Measurements from ENCODE around the gene ORAI3. TPM values are rescaled to one million over a fixed set of nuclear protein-coding genes. Genes with fewer than 3 reads are reported as not detected.
A peak's percentile ranks its signal among the peaks of the same experiment; 100 is the strongest.

The ORAI3 gene
- total RNA-seq, 1 donor from 2014 or later: 27.0 TPM

DNA sequence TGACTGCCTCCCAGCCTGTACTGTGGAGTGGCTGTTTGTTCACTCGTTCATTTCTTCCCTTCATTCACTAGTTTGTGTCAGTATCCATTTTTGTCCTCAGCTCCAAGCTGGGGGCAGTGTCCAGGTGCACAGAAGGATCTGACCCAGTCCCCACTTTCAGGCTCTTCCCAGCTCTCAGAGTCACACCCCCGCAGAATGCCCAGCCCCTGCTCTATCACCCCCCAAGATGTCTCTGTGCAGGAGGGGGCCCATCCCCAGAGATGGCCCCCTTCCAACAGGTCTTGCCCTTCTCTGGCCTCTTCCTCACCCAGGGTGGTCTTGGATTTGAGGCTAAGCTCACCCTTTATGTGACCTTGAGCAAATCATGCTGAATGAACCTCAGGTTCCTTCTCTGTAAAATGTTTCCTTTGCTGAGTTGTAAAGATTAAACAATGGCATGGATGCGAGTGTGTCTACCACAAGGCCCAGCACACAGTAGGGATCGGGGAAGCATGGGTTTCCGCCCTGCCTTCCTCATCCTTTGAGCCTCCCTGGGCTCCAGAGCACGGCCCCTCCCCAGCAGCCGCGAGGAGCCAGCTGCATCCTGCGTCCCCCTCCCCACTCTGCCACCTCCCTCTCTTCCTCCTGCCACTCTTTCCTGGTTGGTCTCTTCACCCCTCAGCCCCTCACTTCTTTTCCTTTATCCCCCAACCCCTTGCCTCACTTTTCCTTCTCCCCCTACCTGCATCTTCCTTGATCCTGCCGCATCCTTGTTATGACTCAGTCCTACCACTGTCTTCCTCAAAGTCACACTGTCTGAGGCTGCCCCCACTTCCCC, 22.7 kb upstream of the ORAI3 start:
- Histone ChIP-seq H3K36me3 (peaks cover 0 to 8% of the 10 kb centered on the region in 2 donors), H3K4me1 (peaks cover 35% of the 10 kb centered on the region), H3K27ac (no peak overlapping the region), H3K4me3 (no peak overlapping the region), H3K9me3 (no peaks in the 10 kb centered on the region), H3K27me3 (no peaks in the 10 kb centered on the region)
- TF ChIP-seq POLR2AphosphoS5 (IDR thresholded peaks at IDR 0.05; ENCODE audit: insufficient read depth in 1 of 2, low read depth in 1 of 2) (no peak), POLR2A (IDR thresholded peaks at IDR 0.05) (no peak)
- TF ChIP-seq, protein P1, sequence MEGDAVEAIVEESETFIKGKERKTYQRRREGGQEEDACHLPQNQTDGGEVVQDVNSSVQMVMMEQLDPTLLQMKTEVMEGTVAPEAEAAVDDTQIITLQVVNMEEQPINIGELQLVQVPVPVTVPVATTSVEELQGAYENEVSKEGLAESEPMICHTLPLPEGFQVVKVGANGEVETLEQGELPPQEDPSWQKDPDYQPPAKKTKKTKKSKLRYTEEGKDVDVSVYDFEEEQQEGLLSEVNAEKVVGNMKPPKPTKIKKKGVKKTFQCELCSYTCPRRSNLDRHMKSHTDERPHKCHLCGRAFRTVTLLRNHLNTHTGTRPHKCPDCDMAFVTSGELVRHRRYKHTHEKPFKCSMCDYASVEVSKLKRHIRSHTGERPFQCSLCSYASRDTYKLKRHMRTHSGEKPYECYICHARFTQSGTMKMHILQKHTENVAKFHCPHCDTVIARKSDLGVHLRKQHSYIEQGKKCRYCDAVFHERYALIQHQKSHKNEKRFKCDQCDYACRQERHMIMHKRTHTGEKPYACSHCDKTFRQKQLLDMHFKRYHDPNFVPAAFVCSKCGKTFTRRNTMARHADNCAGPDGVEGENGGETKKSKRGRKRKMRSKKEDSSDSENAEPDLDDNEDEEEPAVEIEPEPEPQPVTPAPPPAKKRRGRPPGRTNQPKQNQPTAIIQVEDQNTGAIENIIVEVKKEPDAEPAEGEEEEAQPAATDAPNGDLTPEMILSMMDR (IDR thresholded peaks at IDR 0.05): no peak
- DNase-seq (ENCODE audit: extremely low spot score in 2 of 2): no peak
- intact Hi-C loops (cut with DNase I): no loop called here

DNA sequence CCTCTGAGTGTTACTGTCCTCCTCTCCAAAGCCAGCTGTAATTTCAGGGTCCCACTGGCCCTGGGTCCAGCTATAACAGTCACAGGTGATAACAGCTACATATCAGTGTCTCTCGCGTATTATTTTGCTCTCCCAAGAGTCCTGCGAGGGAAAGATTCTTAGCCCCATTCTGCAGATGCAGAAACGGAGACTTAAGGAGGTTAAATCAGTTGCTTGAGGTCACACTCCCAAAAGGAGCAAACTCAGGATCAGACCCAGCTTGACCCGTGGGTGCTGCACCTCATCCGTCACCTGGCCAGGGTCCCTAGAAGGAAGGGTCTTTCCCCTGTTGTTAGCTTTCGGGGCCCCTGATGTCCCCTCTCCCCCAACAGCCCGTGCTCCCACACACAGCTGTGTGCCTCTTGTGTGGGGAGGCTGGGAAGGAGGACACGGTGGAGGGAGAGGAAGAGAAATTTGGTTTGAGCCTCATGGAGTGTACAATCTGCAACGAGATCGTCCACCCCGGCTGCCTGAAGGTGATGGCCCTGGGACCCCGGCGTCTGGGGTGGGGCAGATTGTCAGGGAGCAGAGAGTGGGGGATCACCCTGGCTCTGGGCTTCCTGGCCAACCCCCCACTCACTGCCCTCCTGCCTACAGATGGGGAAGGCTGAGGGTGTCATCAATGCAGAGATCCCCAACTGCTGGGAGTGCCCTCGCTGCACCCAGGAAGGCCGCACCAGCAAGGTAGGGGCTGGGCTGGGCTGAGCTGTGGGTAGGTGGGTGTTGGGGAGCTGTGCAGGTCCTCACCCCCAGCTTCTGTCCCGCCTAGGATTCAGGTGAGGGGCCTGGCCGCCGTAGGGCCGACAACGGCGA, 21.7 kb upstream of the ORAI3 start:
- intact Hi-C loops (cut with DNase I): no loop called here
- H3K4me1 ChIP-seq: peaks cover 28% of the 10 kb centered on the region
- H3K36me3 ChIP-seq: peaks cover 3 to 8% of the 10 kb centered on the region in 2 donors

DNA sequence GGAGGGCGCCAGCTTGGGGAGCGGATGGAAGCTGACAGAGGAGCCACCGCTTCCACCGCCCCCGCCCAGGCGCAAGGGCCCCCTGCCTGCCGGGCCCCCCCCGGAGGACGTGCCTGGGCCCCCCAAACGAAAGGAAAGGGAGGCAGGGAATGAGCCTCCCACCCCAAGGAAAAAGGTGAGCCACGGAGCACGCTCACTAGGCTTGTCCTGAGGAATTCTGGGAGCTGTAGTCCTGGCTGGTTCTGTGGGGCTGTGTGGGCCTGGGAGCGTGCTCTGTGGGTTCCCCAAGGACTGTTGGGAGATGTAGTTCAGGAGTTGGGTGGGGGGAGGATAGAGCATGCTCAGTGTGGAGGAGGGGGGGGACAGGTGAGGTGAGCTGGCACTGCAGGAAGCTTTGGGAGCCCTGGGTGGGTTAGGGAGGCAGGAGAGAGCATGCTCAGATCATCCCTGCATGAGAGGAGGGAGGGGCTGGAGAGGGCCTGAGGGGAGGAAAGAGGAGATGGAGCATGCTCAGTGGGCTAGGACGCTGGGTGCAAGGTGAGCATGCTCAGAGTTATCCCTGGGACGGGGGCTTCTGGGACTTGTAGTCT, 21.0 kb upstream of the ORAI3 start:
- DNase-seq (ENCODE audit: extremely low spot score in 2 of 2): no peak
- Histone ChIP-seq H3K4me1 (peaks cover 28% of the 10 kb centered on the region), H3K27ac (peak overlapping the region; percentile 59), H3K9me3 (no peaks in the 10 kb centered on the region), H3K36me3 (peaks cover 3 to 8% of the 10 kb centered on the region in 2 donors), H3K27me3 (no peaks in the 10 kb centered on the region), H3K4me3 (no peak overlapping the region)
- TF ChIP-seq POLR2AphosphoS5 (IDR thresholded peaks at IDR 0.05; ENCODE audit: insufficient read depth in 1 of 2, low read depth in 1 of 2) (peak in 1 of 2 donors; percentile 34), POLR2A (IDR thresholded peaks at IDR 0.05) (no peak)
- TF ChIP-seq, protein P1 (IDR thresholded peaks at IDR 0.05): no peak
- intact Hi-C loops (cut with DNase I): no loop called here

More for the DNA sequence above, 21.7 kb upstream of the ORAI3 start:
- no peak for DNase-seq (ENCODE audit: extremely low spot score in 2 of 2)
- Histone ChIP-seq H3K9me3 (no peaks in the 10 kb centered on the region), H3K27ac (peak overlapping the region; percentile 59), H3K27me3 (no peaks in the 10 kb centered on the region), H3K4me3 (no peak overlapping the region)
- TF ChIP-seq, protein P1 (IDR thresholded peaks at IDR 0.05): no peak
- TF ChIP-seq POLR2A (IDR thresholded peaks at IDR 0.05): no peak
- TF ChIP-seq POLR2AphosphoS5 (IDR thresholded peaks at IDR 0.05; ENCODE audit: insufficient read depth in 1 of 2, low read depth in 1 of 2): no peak

DNA sequence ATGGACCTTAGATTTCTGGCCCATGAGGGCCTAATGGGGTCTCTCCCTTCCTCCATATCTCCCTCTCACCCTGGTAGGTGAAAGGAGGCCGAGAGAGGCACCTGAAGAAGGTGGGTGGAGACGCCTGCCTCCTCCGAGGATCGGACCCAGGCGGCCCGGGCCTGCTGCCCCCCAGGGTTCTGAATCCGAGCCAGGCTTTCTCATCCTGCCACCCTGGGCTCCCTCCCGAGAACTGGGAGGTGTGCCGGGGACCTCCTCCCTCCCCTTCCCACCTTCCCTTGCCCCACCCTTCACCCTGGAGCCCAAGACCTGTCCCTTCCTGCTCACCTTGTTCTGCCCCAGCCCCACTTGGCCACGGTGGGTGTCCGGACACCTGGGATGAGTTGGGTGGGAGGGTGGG, 20.5 kb upstream of the ORAI3 start:
- peaks cover 28% of the 10 kb centered on the region for H3K4me1 ChIP-seq
- no peaks in the 10 kb centered on the region for H3K27me3 ChIP-seq
- H3K36me3 ChIP-seq: peaks cover 3 to 8% of the 10 kb centered on the region in 2 donors
- no peak overlapping the region for H3K4me3 ChIP-seq
- intact Hi-C loops (cut with DNase I): no loop called here
- peak overlapping the region; percentile 59 for H3K27ac ChIP-seq
- no peak for DNase-seq (ENCODE audit: extremely low spot score in 2 of 2)
- TF ChIP-seq, protein P1 (IDR thresholded peaks at IDR 0.05): no peak
- TF ChIP-seq POLR2AphosphoS5 (IDR thresholded peaks at IDR 0.05; ENCODE audit: insufficient read depth in 1 of 2, low read depth in 1 of 2) (no peak), POLR2A (IDR thresholded peaks at IDR 0.05) (no peak)
- no peaks in the 10 kb centered on the region for H3K9me3 ChIP-seq

Measured in vagina (tissue), 2 donors.